H1 (cell line): ENCODE measurements around the gene GPALPP1. TPM values are rescaled to one million over a fixed set of nuclear protein-coding genes. Genes with fewer than 3 reads are reported as not detected.

Experiments
- CEBPB ChIP-seq: IDR thresholded peaks from 2 replicates; pipeline ENCODE4 v1.6.1; 2012; ENCODE audit warnings: low read depth, low read length
- CHD2 ChIP-seq: IDR thresholded peaks from 2 replicates; pipeline ENCODE4 v1.6.1; 2012; ENCODE audit warnings: low read length, improper control_type of control experiment
- CREB1 ChIP-seq: IDR thresholded peaks from 2 replicates; pipeline ENCODE4 v1.6.1; 2012; ENCODE audit warnings: inconsistent platforms
- KDM5A ChIP-seq: fragments of 200-600 bp; IDR thresholded peaks from 2 replicates; pipeline ENCODE4 v1.7.1; 2012; ENCODE audit warnings: mild to moderate bottlenecking, low read length, inconsistent platforms, mixed read lengths
- RNF2 ChIP-seq: fragments of 200-900, 300-1000 bp; sonication (generic); IDR thresholded peaks from 2 replicates; pipeline ENCODE4 v1.7.1; 2016; ENCODE audit warnings: borderline replicate concordance, low read depth, mild to moderate bottlenecking, antibody characterized with exemption, low read length; ENCODE audit not compliant: poor library complexity, severe bottlenecking; ENCODE audit errors: missing control alignments
- SIRT6 ChIP-seq: IDR thresholded peaks from one replicate; pipeline ENCODE4 v1.7.1; 2012; ENCODE audit warnings: low read length, inconsistent platforms
- polyA plus RNA-seq, 7 experiments: library from polyadenylated mRNA; depleted of rRNA in 3 of 7; stranded (reverse) in 5 of 7; unstranded in 2 of 7; fragments of >200 nt in 5 of 7; fragments of 200-250 nt in 2 of 7; gene quantifications; 1 replicate in 5 of 7; 2 replicates in 1 of 7; 4 replicates in 1 of 7; pipeline versions ENCODE4 v1.2.1 to v1.2.3, GENCODE V29; 2011 to 2013; ENCODE audit warnings: missing spikeins in 2 of 7, mixed read lengths in 2 of 7
- total RNA-seq: library from RNA; stranded (reverse); fragmentation: NEBNext Ultra II Directional; extraction: Animal tissue kit (Norgen Biotek cat#: 25700); gene quantifications from 2 replicates; pipeline ENCODE4 v1.2.1, GENCODE V29; 2021
- TF ChIP-seq, protein P1 (sequence below): IDR thresholded peaks from 2 replicates; pipeline ENCODE4 v1.6.1; 2012; ENCODE audit warnings: inconsistent platforms

Gene GPALPP1
- total and polyA plus RNA-seq, 2 of the 8 experiments (the other 6 are each of a cell fraction or from before 2014, with no cell fraction given): 8.5 to 26.1 TPM

DNA sequence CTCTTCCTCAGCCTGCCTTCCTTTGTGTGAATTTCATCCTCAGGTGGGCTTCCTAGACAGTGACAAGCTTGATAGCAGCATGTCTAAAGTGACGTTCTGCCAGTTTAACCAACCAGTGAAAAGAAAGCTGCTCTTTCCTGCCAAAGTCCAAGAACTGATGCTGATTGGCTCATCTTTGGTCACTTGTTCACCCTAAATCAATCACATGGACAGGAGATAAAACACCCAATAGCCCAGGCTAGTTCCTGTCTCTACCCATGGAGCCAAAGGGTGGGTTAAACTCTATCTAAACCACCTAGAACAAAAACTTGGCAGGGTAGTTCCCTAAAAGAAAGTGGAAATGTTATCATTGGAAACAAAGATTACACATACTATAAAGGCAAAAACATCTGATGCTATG is 50.8 kb downstream of the GPALPP1 start (continued):
- TF ChIP-seq CREB1 (no peak), SIRT6 (no peak), CEBPB (no peak), CHD2 (no peak), RNF2 (no peak), KDM5A (no peak)
- TF ChIP-seq, protein P1, sequence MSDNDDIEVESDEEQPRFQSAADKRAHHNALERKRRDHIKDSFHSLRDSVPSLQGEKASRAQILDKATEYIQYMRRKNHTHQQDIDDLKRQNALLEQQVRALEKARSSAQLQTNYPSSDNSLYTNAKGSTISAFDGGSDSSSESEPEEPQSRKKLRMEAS: no peak
- TF ChIP-seq, all 59 proteins: peak for 0
